Measurements from ENCODE around the gene TENM4.

Gene TENM4

DNA sequence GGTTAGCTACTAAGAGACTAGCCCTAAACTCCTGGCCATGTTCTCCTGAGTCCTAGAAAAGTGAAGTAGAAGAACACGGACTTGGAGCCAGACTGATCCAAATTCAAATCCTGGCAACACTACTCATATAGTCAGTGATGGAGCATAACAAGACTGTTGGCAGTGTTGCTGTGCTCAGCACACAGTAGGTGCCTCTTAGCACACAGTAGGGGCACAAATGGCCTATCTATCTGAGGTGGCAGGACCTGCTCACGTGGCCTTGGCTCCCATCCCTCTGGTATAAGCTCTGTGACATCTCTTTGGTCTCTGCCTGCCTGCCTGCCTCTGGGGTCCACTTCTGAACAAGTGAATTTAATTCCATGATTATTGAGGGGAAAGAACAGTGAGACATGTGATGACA, 15.4 kb downstream of the TENM4 start:
- no peak for ATAC-seq
- TF ChIP-seq, protein P1, sequence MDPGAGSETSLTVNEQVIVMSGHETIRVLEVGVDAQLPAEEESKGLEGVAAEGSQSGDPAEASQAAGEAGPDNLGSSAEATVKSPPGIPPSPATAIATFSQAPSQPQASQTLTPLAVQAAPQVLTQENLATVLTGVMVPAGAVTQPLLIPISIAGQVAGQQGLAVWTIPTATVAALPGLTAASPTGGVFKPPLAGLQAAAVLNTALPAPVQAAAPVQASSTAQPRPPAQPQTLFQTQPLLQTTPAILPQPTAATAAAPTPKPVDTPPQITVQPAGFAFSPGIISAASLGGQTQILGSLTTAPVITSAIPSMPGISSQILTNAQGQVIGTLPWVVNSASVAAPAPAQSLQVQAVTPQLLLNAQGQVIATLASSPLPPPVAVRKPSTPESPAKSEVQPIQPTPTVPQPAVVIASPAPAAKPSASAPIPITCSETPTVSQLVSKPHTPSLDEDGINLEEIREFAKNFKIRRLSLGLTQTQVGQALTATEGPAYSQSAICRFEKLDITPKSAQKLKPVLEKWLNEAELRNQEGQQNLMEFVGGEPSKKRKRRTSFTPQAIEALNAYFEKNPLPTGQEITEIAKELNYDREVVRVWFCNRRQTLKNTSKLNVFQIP (CRISPR knock-in tag; IDR thresholded peaks at IDR 0.05; ENCODE audit: borderline replicate concordance, low read depth) = no peak
- TF ChIP-seq CSDC2 (CRISPR knock-in tag; IDR thresholded peaks at IDR 0.05) (no peak), SNAI2 (CRISPR knock-in tag; IDR thresholded peaks at IDR 0.05) (no peak), PPARA (CRISPR knock-in tag; IDR thresholded peaks at IDR 0.05; ENCODE audit: borderline replicate concordance) (no peak), TCF4 (CRISPR knock-in tag; IDR thresholded peaks at IDR 0.05; ENCODE audit: borderline replicate concordance) (no peak), ZC3H10 (CRISPR knock-in tag; IDR thresholded peaks at IDR 0.05) (no peak), TOX (CRISPR knock-in tag; IDR thresholded peaks at IDR 0.05; ENCODE audit: borderline replicate concordance) (no peak), ZFP30 (CRISPR knock-in tag; IDR thresholded peaks at IDR 0.05) (no peak), RARB (CRISPR knock-in tag; IDR thresholded peaks at IDR 0.05) (no peak), ISL1 (CRISPR knock-in tag; IDR thresholded peaks at IDR 0.05) (no peak), OSR1 (CRISPR knock-in tag; IDR thresholded peaks at IDR 0.05) (no peak), ZFP3 (CRISPR knock-in tag; IDR thresholded peaks at IDR 0.05) (no peak), ZNF70 (CRISPR knock-in tag; IDR thresholded peaks at IDR 0.05) (no peak), GLIS3 (CRISPR knock-in tag; IDR thresholded peaks at IDR 0.05) (no peak), ESRRG (CRISPR knock-in tag; IDR thresholded peaks at IDR 0.05) (no peak)
- TF ChIP-seq, protein P2, sequence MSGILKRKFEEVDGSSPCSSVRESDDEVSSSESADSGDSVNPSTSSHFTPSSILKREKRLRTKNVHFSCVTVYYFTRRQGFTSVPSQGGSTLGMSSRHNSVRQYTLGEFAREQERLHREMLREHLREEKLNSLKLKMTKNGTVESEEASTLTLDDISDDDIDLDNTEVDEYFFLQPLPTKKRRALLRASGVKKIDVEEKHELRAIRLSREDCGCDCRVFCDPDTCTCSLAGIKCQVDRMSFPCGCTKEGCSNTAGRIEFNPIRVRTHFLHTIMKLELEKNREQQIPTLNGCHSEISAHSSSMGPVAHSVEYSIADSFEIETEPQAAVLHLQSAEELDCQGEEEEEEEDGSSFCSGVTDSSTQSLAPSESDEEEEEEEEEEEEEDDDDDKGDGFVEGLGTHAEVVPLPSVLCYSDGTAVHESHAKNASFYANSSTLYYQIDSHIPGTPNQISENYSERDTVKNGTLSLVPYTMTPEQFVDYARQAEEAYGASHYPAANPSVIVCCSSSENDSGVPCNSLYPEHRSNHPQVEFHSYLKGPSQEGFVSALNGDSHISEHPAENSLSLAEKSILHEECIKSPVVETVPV (CRISPR knock-in tag; IDR thresholded peaks at IDR 0.05) = no peak
- TF ChIP-seq, protein P3, sequence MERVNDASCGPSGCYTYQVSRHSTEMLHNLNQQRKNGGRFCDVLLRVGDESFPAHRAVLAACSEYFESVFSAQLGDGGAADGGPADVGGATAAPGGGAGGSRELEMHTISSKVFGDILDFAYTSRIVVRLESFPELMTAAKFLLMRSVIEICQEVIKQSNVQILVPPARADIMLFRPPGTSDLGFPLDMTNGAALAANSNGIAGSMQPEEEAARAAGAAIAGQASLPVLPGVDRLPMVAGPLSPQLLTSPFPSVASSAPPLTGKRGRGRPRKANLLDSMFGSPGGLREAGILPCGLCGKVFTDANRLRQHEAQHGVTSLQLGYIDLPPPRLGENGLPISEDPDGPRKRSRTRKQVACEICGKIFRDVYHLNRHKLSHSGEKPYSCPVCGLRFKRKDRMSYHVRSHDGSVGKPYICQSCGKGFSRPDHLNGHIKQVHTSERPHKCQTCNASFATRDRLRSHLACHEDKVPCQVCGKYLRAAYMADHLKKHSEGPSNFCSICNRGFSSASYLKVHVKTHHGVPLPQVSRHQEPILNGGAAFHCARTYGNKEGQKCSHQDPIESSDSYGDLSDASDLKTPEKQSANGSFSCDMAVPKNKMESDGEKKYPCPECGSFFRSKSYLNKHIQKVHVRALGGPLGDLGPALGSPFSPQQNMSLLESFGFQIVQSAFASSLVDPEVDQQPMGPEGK (CRISPR knock-in tag; IDR thresholded peaks at IDR 0.05; ENCODE audit: borderline replicate concordance) = no peak

DNA sequence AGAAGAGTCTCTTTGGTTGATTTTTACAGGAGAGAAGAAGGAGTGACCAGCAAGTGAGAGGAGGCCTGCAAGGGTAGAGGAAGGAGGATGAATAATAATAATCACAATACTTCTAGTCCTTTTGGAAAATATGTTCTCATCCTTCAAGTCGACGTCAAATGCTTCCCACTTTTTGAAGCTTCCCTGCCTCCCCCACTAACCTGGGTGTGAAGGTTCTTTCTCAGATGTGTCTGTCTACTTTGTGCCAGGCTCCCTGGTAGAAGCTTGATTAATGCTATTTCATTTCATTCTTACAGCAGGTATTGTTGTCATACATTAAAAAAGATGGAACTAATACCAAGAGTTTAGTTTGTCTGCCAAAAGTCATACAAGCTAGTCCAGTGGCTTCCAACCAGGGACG, 17.1 kb downstream of the TENM4 start:
- no peak for ATAC-seq
- TF ChIP-seq ZNF8 (CRISPR knock-in tag; IDR thresholded peaks at IDR 0.05) (no peak), RARB (CRISPR knock-in tag; IDR thresholded peaks at IDR 0.05) (no peak), ESRRG (CRISPR knock-in tag; IDR thresholded peaks at IDR 0.05) (no peak), ZNF70 (CRISPR knock-in tag; IDR thresholded peaks at IDR 0.05) (no peak), BACH2 (CRISPR knock-in tag; IDR thresholded peaks at IDR 0.05; ENCODE audit: borderline replicate concordance) (no peak), ZNF565 (CRISPR knock-in tag; conservative IDR thresholded peaks at IDR 0.05; ENCODE audit: low read depth) (no peak), ZFP30 (CRISPR knock-in tag; IDR thresholded peaks at IDR 0.05) (no peak), TCF4 (CRISPR knock-in tag; IDR thresholded peaks at IDR 0.05; ENCODE audit: borderline replicate concordance) (no peak), TOX (CRISPR knock-in tag; IDR thresholded peaks at IDR 0.05; ENCODE audit: borderline replicate concordance) (no peak), ZFP3 (CRISPR knock-in tag; IDR thresholded peaks at IDR 0.05) (no peak), SNAI2 (CRISPR knock-in tag; IDR thresholded peaks at IDR 0.05) (no peak)
- TF ChIP-seq, protein P2 (CRISPR knock-in tag; IDR thresholded peaks at IDR 0.05) = no peak

DNA sequence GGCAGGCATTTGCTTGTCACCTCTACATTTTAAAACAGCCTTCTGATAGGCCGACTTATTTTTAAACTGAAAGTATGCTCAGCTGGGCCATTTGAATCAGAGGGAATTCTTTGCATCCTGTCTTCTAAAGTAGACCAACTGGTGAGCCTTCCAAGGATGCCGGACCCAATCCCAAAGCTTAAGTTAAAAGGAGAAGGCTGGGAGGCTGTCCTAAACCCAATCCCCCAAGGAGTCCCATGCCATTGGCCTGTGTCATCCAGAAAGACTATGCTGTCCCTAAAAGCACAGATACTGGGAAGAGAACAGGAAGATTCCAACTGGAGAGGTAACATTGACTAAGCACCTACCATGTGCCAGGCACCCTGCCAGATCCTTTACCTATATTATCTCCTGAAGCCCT, 18.0 kb downstream of the TENM4 start:
- TF ChIP-seq ARNTL (CRISPR knock-in tag; IDR thresholded peaks at IDR 0.05; ENCODE audit: borderline replicate concordance, low read depth) (no peak), RARB (CRISPR knock-in tag; IDR thresholded peaks at IDR 0.05) (no peak), BACH2 (CRISPR knock-in tag; IDR thresholded peaks at IDR 0.05; ENCODE audit: borderline replicate concordance) (no peak), SNAI2 (CRISPR knock-in tag; IDR thresholded peaks at IDR 0.05) (no peak), ESRRG (CRISPR knock-in tag; IDR thresholded peaks at IDR 0.05) (no peak)
- TF ChIP-seq, protein P4, sequence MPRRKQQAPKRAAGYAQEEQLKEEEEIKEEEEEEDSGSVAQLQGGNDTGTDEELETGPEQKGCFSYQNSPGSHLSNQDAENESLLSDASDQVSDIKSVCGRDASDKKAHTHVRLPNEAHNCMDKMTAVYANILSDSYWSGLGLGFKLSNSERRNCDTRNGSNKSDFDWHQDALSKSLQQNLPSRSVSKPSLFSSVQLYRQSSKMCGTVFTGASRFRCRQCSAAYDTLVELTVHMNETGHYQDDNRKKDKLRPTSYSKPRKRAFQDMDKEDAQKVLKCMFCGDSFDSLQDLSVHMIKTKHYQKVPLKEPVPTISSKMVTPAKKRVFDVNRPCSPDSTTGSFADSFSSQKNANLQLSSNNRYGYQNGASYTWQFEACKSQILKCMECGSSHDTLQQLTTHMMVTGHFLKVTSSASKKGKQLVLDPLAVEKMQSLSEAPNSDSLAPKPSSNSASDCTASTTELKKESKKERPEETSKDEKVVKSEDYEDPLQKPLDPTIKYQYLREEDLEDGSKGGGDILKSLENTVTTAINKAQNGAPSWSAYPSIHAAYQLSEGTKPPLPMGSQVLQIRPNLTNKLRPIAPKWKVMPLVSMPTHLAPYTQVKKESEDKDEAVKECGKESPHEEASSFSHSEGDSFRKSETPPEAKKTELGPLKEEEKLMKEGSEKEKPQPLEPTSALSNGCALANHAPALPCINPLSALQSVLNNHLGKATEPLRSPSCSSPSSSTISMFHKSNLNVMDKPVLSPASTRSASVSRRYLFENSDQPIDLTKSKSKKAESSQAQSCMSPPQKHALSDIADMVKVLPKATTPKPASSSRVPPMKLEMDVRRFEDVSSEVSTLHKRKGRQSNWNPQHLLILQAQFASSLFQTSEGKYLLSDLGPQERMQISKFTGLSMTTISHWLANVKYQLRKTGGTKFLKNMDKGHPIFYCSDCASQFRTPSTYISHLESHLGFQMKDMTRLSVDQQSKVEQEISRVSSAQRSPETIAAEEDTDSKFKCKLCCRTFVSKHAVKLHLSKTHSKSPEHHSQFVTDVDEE (CRISPR knock-in tag; IDR thresholded peaks at IDR 0.05) = no peak
- ATAC-seq = no peak
